K562 (cell line): ENCODE results near the gene RPS28. TPM values are rescaled to one million over a fixed set of nuclear protein-coding genes. Genes with fewer than 3 reads are reported as not detected.

ENCODE experiments used
- ATAC-seq: fragments of 200-7000 bp; cut with Tn5 transposase; 3 replicates; pipeline ENCODE4 v1.9.1; 2020; ENCODE audit warnings: moderate library complexity
- BruUV-seq: library from RNA; stranded (reverse); fragments of 400-500 nt; replicated peaks from 2 replicates; lab custom pipeline; 2021; lab: Mats Ljungman, UMichigan
- CTCF ChIA-PET: fragments of 300-600 bp; formaldehyde crosslinking; extraction: SDS; loops from one replicate; lab custom pipeline; 2021; ENCODE audit warnings: low intra/inter-chr PET ratio; lab: Yijun Ruan, JAX
- POLR2A ChIA-PET: fragments of 300-600, 350-650 bp; sonication (Branson Sonifier 250); formaldehyde crosslinking; extraction: SDS; loops from one replicate; lab custom pipeline; 2021; ENCODE audit warnings: antibody characterized with exemption, inconsistent platforms; lab: Yijun Ruan, JAX
- DNase-seq, 4 experiments: peaks; one replicate each; pipeline versions ENCODE4 v3.0.0 to v3.0.0-alpha.2; 2011 to 2018; ENCODE audit warnings: low spot score in 3 of 4, mixed read lengths in 3 of 4; ENCODE audit errors: extremely low read depth in 1 of 4
- FAIRE-seq: peaks from 2 replicates; lab custom pipeline; 2011; peaks lifted over from hg19 to GRCh38; lab: Jason Lieb, UNC
- H2AFZ ChIP-seq: 2 replicates; pipeline ENCODE4 v1.6.0; 2011; ENCODE audit warnings: low read depth, low read length, control low read depth, inconsistent platforms
- H3K27ac ChIP-seq: fragments of 200-600 bp; 3 replicates; pipeline ENCODE4 v1.8.0; 2011; ENCODE audit warnings: low read depth, mild to moderate bottlenecking, control low read depth, inconsistent platforms, low read length, moderate library complexity, mixed read lengths; ENCODE audit errors: extremely low read depth
- H3K27me3 ChIP-seq, 2 experiments: fragments of 300-600 bp in 1 of 2; 2 replicates in 1 of 2; 3 replicates in 1 of 2; pipeline versions ENCODE4 v1.6.0 to v1.8.0; 2011; ENCODE audit warnings: inconsistent platforms in 2 of 2, low read length in 2 of 2, mild to moderate bottlenecking in 1 of 2, mixed read lengths in 1 of 2, moderate library complexity in 1 of 2; ENCODE audit not compliant: control insufficient read depth in 2 of 2, insufficient read depth in 2 of 2
- H3K36me3 ChIP-seq: fragments of 300-600 bp; 3 replicates; pipeline ENCODE4 v1.8.0; 2011; ENCODE audit warnings: mild to moderate bottlenecking, low read length, inconsistent platforms; ENCODE audit not compliant: control insufficient read depth, insufficient read depth
- H3K4me1 ChIP-seq, 2 experiments: fragments of 200-600 bp in 1 of 2; replicated peaks in 1 of 2; 2 replicates in 1 of 2; 3 replicates in 1 of 2; pipeline versions ENCODE4 v1.5.1 to v1.8.0; 2011; ENCODE audit warnings: inconsistent platforms in 2 of 2, low read length in 2 of 2, mild to moderate bottlenecking in 1 of 2, mixed read lengths in 1 of 2, moderate library complexity in 1 of 2; ENCODE audit not compliant: control insufficient read depth in 2 of 2, insufficient read depth in 2 of 2
- H3K4me2 ChIP-seq: 2 replicates; pipeline ENCODE4 v1.6.1; 2011; ENCODE audit warnings: low read length, control low read depth, inconsistent platforms, mixed read lengths; ENCODE audit not compliant: insufficient read depth
- H3K4me3 ChIP-seq: fragments of 200-600 bp; sonication (generic), shearing (Covaris generic); 2 replicates; pipeline ENCODE4 v1.5.1; 2016; ENCODE audit warnings: control low read depth, inconsistent platforms
- H3K79me2 ChIP-seq: fragments of 200-600 bp; 3 replicates; pipeline ENCODE4 v1.8.0; 2011; ENCODE audit warnings: low read length, inconsistent platforms; ENCODE audit not compliant: control insufficient read depth, insufficient read depth
- H3K9ac ChIP-seq, 2 experiments: 2 replicates each; pipeline versions ENCODE4 v1.6.0 to v1.6.1; 2011; ENCODE audit warnings: low read depth in 2 of 2, low read length in 2 of 2, control low read depth in 1 of 2, inconsistent platforms in 1 of 2, mild to moderate bottlenecking in 1 of 2, mixed read lengths in 1 of 2; ENCODE audit not compliant: insufficient read depth in 1 of 2
- H3K9me1 ChIP-seq: one replicate; pipeline ENCODE4 v1.6.0; 2011; ENCODE audit warnings: inconsistent platforms, mild to moderate bottlenecking, low read length, moderate library complexity; ENCODE audit not compliant: control insufficient read depth, insufficient read depth
- H3K9me3 ChIP-seq: replicated peaks from 2 replicates; pipeline ENCODE4 v1.5.1; 2011; ENCODE audit warnings: low read depth, low read length, inconsistent platforms; ENCODE audit not compliant: control insufficient read depth, insufficient read depth
- H4K20me1 ChIP-seq: replicated peaks from 2 replicates; pipeline ENCODE4 v1.6.1; 2011; ENCODE audit warnings: low read length, inconsistent platforms, mixed read lengths; ENCODE audit not compliant: control insufficient read depth, insufficient read depth
- KDM4B ChIP-seq, 2 experiments: fragments of 450-650 bp in 1 of 2; sonication (generic) in 1 of 2; IDR thresholded peaks; 2 replicates each; pipeline ENCODE4 v1.6.1; 2016 to 2017; ENCODE audit warnings: borderline replicate concordance in 2 of 2, antibody characterized with exemption in 1 of 2, low read depth in 1 of 2, mild to moderate bottlenecking in 1 of 2
- ZBTB33 ChIP-seq: sonication (generic); formaldehyde crosslinking; IDR thresholded peaks from 2 replicates; pipeline ENCODE4 v1.8.1; 2023; ENCODE audit warnings: mild to moderate bottlenecking, missing genetic modification reagents
- WGBS: fragments of 100-300 bp; shearing (Covaris generic); methylation state at CpG from one replicate; pipeline ENCODE4 v1.1.6; 2016; ENCODE audit warnings: low coverage, mixed read lengths; ENCODE audit not compliant: insufficient coverage; ENCODE audit errors: missing lambda C conversion rate; 5-methylcytosine and 5-hydroxymethylcytosine counted together
- in situ Hi-C: fragments of 300-500 bp; cut with MboI; formaldehyde crosslinking; loops from 4 replicates; pipeline ENCODE4 v1.15.0; 2018; ENCODE audit warnings: inconsistent platforms, mixed read lengths
- intact Hi-C: fragments of 100-400 bp; cut with micrococcal nuclease; formaldehyde crosslinking; loops from 2 replicates; pipeline ENCODE4 v1.14.2; 2022
- polyA plus RNA-seq, 8 experiments: library from polyadenylated mRNA; depleted of rRNA in 4 of 8; stranded (reverse) in 5 of 8; unstranded in 3 of 8; fragments of >200 nt; fragmentation: Nextera tagmentation in 2 of 8; fragmentation: Illumina TruSeq in 1 of 8; extraction: Ambion mirVana in 2 of 8; extraction: Trizol in 1 of 8; gene quantifications; 2 replicates each; pipeline versions ENCODE4 v1.2.1 to v1.2.3, GENCODE V29; 2011 to 2014; ENCODE audit warnings: inconsistent platforms in 1 of 8, missing spikeins in 1 of 8
- total RNA-seq, 7 experiments: library from RNA; depleted of rRNA in 6 of 7; stranded (reverse); fragments of >200 nt in 6 of 7; fragmentation: Illumina TruSeq in 2 of 7; extraction: Trizol in 2 of 7; gene quantifications; 2 replicates each; pipeline versions ENCODE4 v1.2.1 to v1.2.3, GENCODE V29; 2011 to 2021; ENCODE audit warnings: low replicate concordance in 1 of 7

The RPS28 gene
- total and polyA plus RNA-seq, 9 of the 15 experiments (the other 6 are each of a cell fraction or from before 2014, with no cell fraction given): 165 to 2,827 (median 1,303) TPM

DNA sequence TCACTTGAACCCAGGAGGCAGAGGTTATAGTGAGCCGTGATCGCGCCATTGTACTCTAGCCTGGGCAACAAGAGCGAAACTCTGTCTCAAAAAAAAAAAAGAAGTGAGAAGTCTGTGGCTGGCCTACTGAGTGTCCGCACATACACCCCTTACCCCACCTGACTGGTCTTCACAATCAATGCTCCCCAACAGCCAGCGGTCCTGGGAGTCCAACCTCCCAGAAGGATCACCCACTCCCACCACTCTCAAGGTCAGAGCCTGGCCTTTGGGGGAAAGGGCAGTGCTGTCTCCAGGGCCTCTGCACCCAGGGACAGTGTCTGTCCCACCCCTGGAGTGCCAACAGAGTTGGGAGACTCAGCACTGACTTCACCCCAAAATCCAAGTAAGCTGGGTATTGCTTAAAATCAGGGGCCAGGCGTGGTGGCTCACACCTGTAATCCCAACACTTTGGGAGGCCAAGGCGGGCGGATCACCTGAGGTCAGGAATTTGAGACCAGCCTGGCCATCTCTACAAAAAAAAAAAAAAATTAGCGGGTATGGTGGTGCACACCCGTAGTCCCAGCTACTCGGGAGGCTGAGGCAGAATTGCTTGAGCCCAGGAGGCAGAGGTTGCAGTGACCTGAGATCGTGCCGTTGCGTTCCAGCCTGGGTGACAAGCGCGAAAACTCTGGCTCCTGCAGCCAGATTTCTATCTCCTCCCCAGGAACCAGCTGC lies 10.8 kb upstream of the RPS28 start:
- Histone ChIP-seq H3K4me1 (peaks cover 22 to 42% of the 10 kb centered on the region in 2 experiments; a peak in 4 of 5 replicates), H3K27me3 (no peaks in the 10 kb centered on the region), H3K4me2 (no peak overlapping the region), H3K9me1 (no peaks in the 10 kb centered on the region), H3K4me3 (no peak overlapping the region), H2AFZ (no peak overlapping the region), H3K79me2 (peaks cover 25% of the 10 kb centered on the region), H3K9me3 (no peaks in the 10 kb centered on the region), H3K27ac (no peak overlapping the region), H4K20me1 (no peaks in the 10 kb centered on the region; the same call in 1 of the 2 replicates), H3K9ac (peak overlapping the region in 1 of 2 experiments; percentile 40; a peak in 1 of 4 replicates), H3K36me3 (peaks cover 56% of the 10 kb centered on the region; the same call in 2 of the 3 replicates)
- CTCF ChIA-PET: no interaction called here
- FAIRE-seq (no peak), ATAC-seq (no peak), DNase-seq (no peak)
- in situ Hi-C loops (no loop called here), intact Hi-C loops (no loop called here)
- TF ChIP-seq ZBTB33 (CRISPR knock-in tag) (peak; percentile 69), KDM4B (IDR thresholded peaks at IDR 0.05; ENCODE audit: borderline replicate concordance in 2 of 2, low read depth in 1 of 2) (no peak)
- WGBS: 94% methylated on average over 14 of the region's 17 CpGs
- BruUV-seq: no TSS peak
- POLR2A ChIA-PET: interaction anchor here (0.6 to 2.1 kb wide), 8 partner anchors 8 to 302 kb away, joined by 3 to 20 read pairs (median 4); partner anchors contain the start of genes NDUFA7 and RPS28
